Uterus (tissue), 2 donors: ENCODE data around the gene SMIM41.

Source experiments
- POLR2A ChIP-seq, 2 donors: fragments of 450-650 bp; IDR thresholded peaks; one replicate each; pipeline ENCODE4 v1.6.1; 2016; ENCODE audit warnings: antibody characterized with exemption in 2 of 2, mild to moderate bottlenecking in 1 of 2, moderate library complexity in 1 of 2
- TF ChIP-seq, protein P1 (sequence below), 4 experiments: fragments of 200-600 bp in 2 of 4; fragments of 450-650 bp in 2 of 4; sonication (generic) in 2 of 4; IDR thresholded peaks; one replicate each; pipeline ENCODE4 v1.5.1; 2016 to 2019; ENCODE audit warnings: antibody characterized with exemption in 4 of 4, mild to moderate bottlenecking in 2 of 4, moderate library complexity in 1 of 4

DNA sequence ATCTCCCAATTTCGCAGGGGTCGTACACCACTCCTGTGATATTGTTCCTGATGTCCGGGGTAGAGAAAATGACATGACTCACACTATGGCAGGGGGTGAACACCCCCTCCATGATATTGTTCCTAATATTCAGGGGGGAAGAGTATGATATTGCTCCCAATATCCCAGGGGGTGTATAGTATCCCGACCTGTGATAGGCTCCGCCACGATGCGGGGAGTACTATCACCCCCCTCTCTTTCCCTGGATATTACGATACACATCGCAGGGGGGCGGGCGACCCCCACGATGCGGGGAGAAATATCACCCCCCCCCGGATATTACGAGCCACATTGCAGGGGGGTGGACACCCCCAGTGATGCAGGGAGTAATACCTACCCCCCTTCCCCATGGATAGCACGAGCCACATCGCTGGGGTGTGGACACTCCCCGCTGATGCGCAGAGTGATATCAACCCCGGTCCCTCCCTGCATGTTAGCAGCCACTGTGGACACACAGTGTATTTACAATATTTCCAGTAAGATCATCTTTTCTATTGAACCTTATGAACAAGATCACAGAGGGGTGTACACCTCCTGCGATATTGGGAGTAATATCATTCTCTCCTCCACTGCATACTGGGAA, 17.7 kb downstream of the SMIM41 start:
- TF ChIP-seq, protein P1, sequence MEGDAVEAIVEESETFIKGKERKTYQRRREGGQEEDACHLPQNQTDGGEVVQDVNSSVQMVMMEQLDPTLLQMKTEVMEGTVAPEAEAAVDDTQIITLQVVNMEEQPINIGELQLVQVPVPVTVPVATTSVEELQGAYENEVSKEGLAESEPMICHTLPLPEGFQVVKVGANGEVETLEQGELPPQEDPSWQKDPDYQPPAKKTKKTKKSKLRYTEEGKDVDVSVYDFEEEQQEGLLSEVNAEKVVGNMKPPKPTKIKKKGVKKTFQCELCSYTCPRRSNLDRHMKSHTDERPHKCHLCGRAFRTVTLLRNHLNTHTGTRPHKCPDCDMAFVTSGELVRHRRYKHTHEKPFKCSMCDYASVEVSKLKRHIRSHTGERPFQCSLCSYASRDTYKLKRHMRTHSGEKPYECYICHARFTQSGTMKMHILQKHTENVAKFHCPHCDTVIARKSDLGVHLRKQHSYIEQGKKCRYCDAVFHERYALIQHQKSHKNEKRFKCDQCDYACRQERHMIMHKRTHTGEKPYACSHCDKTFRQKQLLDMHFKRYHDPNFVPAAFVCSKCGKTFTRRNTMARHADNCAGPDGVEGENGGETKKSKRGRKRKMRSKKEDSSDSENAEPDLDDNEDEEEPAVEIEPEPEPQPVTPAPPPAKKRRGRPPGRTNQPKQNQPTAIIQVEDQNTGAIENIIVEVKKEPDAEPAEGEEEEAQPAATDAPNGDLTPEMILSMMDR (IDR thresholded peaks at IDR 0.05) = no peak
- TF ChIP-seq POLR2A (IDR thresholded peaks at IDR 0.05) = no peak
